ENCODE results near the gene AVEN. TPM values are rescaled to one million over a fixed set of nuclear protein-coding genes. Genes with fewer than 3 reads are reported as not detected.
A peak's percentile ranks its signal among the peaks of the same experiment; 100 is the strongest.

AVEN gene
- total RNA-seq, 4 donors from 2014 or later = 14.8 to 38.7 (median 26.9) TPM

DNA sequence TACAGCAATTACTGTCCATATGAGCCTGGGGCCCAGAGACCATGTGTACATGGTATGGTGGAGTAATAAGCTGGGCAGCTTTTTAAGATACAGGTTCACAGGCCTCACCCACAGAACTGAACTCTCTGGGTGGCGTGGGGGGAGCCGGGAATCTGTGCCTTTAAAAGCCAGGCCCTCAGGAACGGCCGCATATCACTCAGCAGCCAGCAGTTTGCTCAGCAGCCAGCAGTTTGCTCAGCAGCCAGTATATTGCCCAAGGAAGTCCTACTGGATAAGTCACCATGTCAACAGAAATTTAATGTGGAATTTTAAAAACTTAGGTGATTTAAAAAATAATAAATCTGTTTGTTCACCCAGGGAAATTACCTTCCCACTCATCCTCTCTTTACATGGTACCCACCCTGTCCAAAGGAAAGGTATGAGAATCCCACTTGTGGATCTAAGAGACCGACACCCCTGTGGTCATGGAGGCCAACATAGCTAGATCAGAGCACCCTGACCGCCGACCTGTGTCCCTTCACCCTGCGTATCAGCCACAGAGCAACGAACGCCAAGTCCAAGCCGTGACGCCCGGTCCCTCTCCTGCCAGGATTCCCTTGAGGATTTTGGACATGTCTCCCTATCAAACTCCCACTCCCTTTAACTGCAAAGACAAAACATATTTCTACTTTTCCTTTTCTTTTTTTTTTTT is 166.4 kb downstream of the AVEN start:
- ATAC-seq = no peak

DNA sequence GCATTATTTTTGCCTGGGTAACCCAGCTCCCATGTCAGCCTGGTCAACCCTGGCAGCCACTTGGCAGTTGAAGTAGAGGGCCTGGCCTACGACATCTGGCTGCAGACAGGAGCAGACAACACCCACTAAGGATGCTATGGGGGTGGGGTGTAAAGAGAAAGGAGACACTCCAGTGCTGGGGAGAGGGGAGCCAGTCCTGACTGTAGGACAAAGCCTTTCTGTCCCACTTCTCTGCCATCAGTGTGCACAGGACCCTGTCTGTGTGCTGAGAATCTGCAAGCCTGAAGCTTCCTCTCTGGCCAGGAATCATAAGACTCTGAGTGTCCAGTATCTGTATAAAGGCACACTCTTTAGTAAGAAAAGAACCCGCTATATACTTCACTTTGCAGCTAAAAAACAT is 167.0 kb downstream of the AVEN start:
- Histone ChIP-seq H3K27me3 (no peaks in the 10 kb centered on the region), H3K4me3 (no peak overlapping the region), H3K9me3 (no peaks in the 10 kb centered on the region), H3K4me1 (no peaks in the 10 kb centered on the region), H3K36me3 (peaks cover 0 to 9% of the 10 kb centered on the region in 2 donors), H3K27ac (no peak overlapping the region)
- TF ChIP-seq POLR2AphosphoS5 (IDR thresholded peaks at IDR 0.05) = no peak
- TF ChIP-seq, protein P1, sequence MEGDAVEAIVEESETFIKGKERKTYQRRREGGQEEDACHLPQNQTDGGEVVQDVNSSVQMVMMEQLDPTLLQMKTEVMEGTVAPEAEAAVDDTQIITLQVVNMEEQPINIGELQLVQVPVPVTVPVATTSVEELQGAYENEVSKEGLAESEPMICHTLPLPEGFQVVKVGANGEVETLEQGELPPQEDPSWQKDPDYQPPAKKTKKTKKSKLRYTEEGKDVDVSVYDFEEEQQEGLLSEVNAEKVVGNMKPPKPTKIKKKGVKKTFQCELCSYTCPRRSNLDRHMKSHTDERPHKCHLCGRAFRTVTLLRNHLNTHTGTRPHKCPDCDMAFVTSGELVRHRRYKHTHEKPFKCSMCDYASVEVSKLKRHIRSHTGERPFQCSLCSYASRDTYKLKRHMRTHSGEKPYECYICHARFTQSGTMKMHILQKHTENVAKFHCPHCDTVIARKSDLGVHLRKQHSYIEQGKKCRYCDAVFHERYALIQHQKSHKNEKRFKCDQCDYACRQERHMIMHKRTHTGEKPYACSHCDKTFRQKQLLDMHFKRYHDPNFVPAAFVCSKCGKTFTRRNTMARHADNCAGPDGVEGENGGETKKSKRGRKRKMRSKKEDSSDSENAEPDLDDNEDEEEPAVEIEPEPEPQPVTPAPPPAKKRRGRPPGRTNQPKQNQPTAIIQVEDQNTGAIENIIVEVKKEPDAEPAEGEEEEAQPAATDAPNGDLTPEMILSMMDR (IDR thresholded peaks at IDR 0.05) = no peak
- TF ChIP-seq POLR2A (IDR thresholded peaks at IDR 0.05) = no peak
- no peak for TF ChIP-seq EP300 (IDR thresholded peaks at IDR 0.05)
- no peak for ATAC-seq
- 82 to 92% methylated on average over 1 to 2 of the region's 2 CpGs for WGBS, 2 donors (ENCODE audit: low coverage in 1 of 2)

More for the DNA sequence above, 166.4 kb downstream of the AVEN start:
- H3K27ac ChIP-seq = no peak overlapping the region
- no peak overlapping the region for H3K4me3 ChIP-seq
- H3K36me3 ChIP-seq = peaks cover 0 to 4% of the 10 kb centered on the region in 2 donors
- WGBS, 2 donors (ENCODE audit: low coverage in 1 of 2) = 53 to 75% methylated on average over 3 to 11 of the region's 13 CpGs
- no peaks in the 10 kb centered on the region for H3K9me3 ChIP-seq
- H3K4me1 ChIP-seq = no peaks in the 10 kb centered on the region
- H3K27me3 ChIP-seq = no peaks in the 10 kb centered on the region
- no peak for TF ChIP-seq POLR2A (IDR thresholded peaks at IDR 0.05)
- TF ChIP-seq, protein P1 (IDR thresholded peaks at IDR 0.05) = no peak
- TF ChIP-seq EP300 (IDR thresholded peaks at IDR 0.05) = no peak
- TF ChIP-seq POLR2AphosphoS5 (IDR thresholded peaks at IDR 0.05) = no peak

DNA sequence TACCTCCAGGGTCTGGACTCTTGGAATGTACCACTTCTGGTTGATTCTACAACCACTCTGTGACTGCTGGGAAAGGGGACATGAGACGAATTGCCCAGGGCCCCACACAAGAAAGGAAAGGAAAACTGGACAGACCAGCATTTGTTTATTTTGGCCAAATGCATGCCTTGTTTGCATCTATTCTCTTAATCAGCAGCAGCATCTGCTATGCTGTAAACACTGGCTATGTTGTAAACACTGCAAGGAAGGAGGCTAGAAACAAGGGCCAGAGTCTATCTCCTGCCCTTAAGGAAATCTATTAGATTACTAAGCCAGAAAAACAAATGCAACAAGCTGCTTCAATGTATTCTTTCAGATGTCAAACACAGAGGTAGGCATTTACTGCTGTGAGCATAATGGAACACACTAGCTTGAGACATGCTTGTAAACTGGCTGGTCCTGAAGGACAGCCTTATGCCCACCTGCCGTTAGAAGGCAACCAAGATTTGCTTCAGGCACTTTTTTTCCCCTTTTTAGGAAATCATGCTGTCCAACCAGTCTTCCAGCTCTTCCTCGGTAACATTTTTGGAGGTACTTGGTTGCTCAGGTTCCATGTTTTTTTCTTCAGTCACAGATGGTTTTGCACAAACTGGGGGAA is 172.8 kb downstream of the AVEN start:
- Histone ChIP-seq H3K27ac (no peak overlapping the region), H3K36me3 (peaks cover 0 to 36% of the 10 kb centered on the region in 2 donors), H3K4me3 (no peak overlapping the region), H3K4me1 (peaks cover 0 to 16% (median 0%) of the 10 kb centered on the region in 3 donors), H3K27me3 (no peaks in the 10 kb centered on the region), H3K9me3 (no peaks in the 10 kb centered on the region)
- TF ChIP-seq POLR2AphosphoS5 (IDR thresholded peaks at IDR 0.05) = no peak
- 71 to 76% methylated on average over 2 to 3 of the region's 3 CpGs for WGBS, 2 donors (ENCODE audit: low coverage in 1 of 2)
- ATAC-seq = no peak

DNA sequence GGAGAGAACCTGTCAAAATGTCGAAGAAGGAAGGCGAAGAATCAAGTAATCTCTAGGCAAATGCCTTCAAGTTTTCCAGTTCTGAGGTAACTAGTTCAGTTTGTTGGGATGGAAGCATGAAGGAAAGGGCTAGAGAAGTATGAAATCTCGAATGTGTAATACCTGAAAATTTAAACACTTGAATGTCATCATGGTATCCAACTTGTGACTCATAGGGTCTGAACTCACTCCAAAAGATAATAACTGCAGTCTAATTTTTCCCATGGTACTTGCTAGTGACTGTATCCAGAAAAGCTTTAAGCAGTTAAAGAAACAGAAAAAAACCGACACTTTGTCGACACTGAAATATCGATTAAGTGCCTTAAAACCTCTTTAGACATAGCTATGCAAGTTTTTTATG is 173.6 kb downstream of the AVEN start:
- peaks cover 0 to 44% of the 10 kb centered on the region in 2 donors for H3K36me3 ChIP-seq
- no peak for ATAC-seq
- H3K4me1 ChIP-seq = peaks cover 0 to 16% (median 0%) of the 10 kb centered on the region in 3 donors
- no peak overlapping the region for H3K4me3 ChIP-seq
- 54 to 75% methylated on average over 6 of the region's 6 CpGs for WGBS, 2 donors (ENCODE audit: low coverage in 1 of 2)
- H3K27me3 ChIP-seq = no peaks in the 10 kb centered on the region
- H3K27ac ChIP-seq = peak overlapping the region in 1 of 4 donors; percentile 6
- H3K9me3 ChIP-seq = no peaks in the 10 kb centered on the region
- TF ChIP-seq EP300 (IDR thresholded peaks at IDR 0.05) = no peak
- TF ChIP-seq POLR2AphosphoS5 (IDR thresholded peaks at IDR 0.05) = no peak
- TF ChIP-seq POLR2A (IDR thresholded peaks at IDR 0.05) = no peak
- TF ChIP-seq, protein P1 (IDR thresholded peaks at IDR 0.05) = no peak

DNA sequence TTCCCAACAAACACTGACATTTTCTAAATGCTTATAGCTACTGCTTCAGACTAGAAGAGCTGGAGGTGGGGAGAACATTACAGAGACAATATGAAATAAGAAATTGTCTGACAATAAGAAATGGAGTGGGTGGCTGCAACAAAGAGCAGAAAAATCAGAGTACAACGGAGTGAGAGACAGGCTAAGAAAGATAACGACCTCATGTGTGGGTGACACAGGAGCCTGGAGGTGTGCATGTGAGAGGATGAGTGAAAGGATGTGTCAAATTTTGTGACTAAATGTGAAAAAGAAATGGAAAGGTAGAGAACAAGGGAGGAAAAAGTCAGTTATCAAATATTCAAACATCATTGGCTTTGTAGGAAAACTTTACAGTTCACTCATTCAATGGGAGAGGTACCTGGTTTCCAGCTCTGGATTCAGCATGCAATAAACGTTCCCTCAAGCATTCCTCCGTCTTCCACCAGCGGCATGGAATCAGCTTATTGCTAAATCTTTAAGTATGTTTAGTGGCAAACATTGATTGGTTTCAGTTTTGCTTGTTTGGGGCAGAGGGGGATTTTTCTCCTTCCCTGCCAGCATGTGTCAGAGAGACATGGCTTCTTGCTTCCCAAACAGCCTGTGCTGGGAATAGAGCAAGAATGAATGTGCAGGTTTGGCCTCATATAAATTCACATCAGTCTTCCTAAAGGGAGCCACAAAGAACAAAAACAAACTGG is 174.5 kb downstream of the AVEN start:
- no peaks in the 10 kb centered on the region for H3K27me3 ChIP-seq
- 47 to 68% methylated on average over 5 of the region's 5 CpGs for WGBS, 2 donors (ENCODE audit: low coverage in 1 of 2)
- peak overlapping the region in 1 of 4 donors; percentile 6 for H3K27ac ChIP-seq
- no peak for ATAC-seq
- H3K9me3 ChIP-seq = no peaks in the 10 kb centered on the region
- H3K4me1 ChIP-seq = peaks cover 0 to 16% (median 0%) of the 10 kb centered on the region in 3 donors
- H3K4me3 ChIP-seq = no peak overlapping the region
- H3K36me3 ChIP-seq = peaks cover 0 to 53% of the 10 kb centered on the region in 2 donors
- TF ChIP-seq POLR2AphosphoS5 (IDR thresholded peaks at IDR 0.05) (no peak), POLR2A (IDR thresholded peaks at IDR 0.05) (no peak), EP300 (IDR thresholded peaks at IDR 0.05) (no peak)
- TF ChIP-seq, protein P1 (IDR thresholded peaks at IDR 0.05) = no peak
